ENCODE measurements around the gene METTL27.

DNA sequence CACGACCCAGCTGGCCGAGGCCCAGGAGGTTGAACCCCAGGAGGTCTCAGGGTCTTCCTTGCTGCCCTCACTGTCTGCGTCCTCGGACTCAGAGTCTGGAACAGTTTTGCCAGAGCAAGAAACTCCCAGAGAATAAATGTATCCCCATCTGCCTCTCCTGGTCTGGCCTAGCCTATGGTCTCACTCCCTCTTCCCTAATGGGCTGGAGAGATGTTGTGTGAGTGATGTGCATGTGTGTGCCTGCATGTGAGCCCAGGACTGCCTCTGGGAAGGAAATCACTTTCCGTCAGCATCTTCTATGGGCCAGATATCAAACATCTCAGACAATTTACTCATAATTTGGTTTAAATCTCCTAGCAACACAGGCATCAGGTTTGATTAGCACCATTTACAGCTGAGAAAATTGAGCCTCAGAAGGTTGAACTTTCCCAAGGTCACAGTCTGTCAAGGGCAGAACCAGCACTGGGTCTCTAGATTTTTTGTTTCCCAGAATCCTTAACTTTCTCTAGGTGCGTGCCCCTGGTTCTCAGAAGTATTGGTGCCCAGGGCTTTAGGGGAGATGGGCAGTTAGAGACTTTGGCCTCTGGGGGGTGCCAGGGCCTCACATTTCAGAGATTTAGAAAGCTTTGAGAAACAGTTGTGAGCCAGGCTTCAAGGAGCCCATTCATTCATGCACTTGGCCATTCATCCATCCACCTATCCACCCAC lies 23.6 kb upstream of the METTL27 start:
- TF ChIP-seq POLR2A (IDR thresholded peaks at IDR 0.05; ENCODE audit: low read depth, low read length) = no peak
- TF ChIP-seq POLR2AphosphoS5 (IDR thresholded peaks at IDR 0.05; ENCODE audit: low read depth, low read length) = no peak
- no peak for TF ChIP-seq TAF1 (IDR thresholded peaks at IDR 0.05; ENCODE audit: borderline replicate concordance, low read depth, low read length)

Data from GM12892 (cell line).